Measurements from ENCODE around the gene C14orf119.
A peak's percentile ranks its signal among the peaks of the same experiment; 100 is the strongest.

The C14orf119 gene

DNA sequence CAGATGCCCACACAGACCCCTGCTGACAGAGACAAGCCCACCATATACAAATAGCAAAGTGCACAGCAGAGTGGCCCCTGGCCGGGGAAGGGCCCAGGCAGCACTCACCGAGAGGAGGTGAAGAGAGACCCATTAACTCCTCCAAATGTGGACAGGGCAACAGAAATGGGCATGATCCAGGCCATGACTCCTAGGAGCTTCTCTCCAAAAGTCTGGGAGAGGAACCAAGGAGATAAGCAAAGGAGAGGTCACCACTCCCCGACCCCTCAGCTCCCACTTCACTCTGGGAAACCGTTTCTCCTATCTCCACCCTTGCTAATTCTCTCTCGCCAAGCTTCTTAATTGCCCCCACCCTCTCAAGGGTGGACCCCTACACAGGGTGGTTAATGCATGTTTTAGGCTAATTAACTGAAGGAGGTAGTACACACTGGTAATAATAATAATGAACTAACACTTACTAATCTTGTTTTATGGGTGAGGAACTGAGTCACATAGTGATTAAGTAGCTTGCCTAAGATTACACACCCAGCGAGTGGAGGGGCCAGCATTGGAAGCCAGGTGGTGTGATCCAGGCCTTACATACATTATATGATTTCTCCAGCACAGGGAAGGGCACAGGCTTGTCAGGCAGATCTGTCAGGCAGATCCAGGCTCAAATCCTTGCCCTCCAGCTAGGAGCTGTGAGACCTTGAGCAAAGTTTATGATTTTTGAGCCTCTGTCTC is 42.7 kb downstream of the C14orf119 start:
- Histone ChIP-seq H3K27ac (ENCODE audit: low read depth, low read length) (no peak overlapping the region), H3K9me3 (ENCODE audit: low read length) (no peaks in the 10 kb centered on the region), H3K36me3 (ENCODE audit: insufficient read depth, low read length) (no peaks in the 10 kb centered on the region), H3K4me3 (ENCODE audit: low read depth in 1 of 2, low read length in 2 of 2) (no peak overlapping the region), H3K27me3 (ENCODE audit: control insufficient read depth in 1 of 2, insufficient read depth in 2 of 2, low read length in 2 of 2) (no peaks in the 10 kb centered on the region), H3K9ac (ENCODE audit: low read length) (no peak overlapping the region), H3K4me1 (ENCODE audit: insufficient read depth, low read length) (peaks cover 38% of the 10 kb centered on the region)

DNA sequence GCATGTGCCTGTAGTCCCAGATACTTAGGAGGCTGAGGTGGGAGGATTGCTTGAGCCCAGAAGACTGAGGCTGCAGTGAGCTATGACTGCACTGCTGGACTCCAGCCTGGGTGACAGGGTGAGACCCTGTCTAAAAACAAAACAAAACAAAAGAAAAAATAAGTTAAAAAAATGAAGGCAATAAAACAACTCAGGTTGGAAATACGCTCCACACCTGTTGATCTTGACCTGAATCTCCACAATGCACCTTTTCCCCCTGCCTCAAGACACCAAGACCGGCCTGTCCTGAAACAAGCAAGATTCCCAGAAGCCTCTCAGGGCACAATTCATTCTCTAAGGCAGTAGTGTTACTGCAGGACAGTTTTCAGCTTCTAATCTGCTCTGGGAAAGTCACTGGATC is 44.6 kb downstream of the C14orf119 start:
- Histone ChIP-seq H3K27ac (ENCODE audit: low read depth, low read length) (peak overlapping the region; percentile 17), H3K4me1 (ENCODE audit: insufficient read depth, low read length) (peaks cover 38% of the 10 kb centered on the region), H3K27me3 (ENCODE audit: control insufficient read depth in 1 of 2, insufficient read depth in 2 of 2, low read length in 2 of 2) (no peaks in the 10 kb centered on the region), H3K9ac (ENCODE audit: low read length) (no peak overlapping the region), H3K4me3 (ENCODE audit: low read depth in 1 of 2, low read length in 2 of 2) (no peak overlapping the region), H3K9me3 (ENCODE audit: low read length) (no peaks in the 10 kb centered on the region), H3K36me3 (ENCODE audit: insufficient read depth, low read length) (no peaks in the 10 kb centered on the region)

DNA sequence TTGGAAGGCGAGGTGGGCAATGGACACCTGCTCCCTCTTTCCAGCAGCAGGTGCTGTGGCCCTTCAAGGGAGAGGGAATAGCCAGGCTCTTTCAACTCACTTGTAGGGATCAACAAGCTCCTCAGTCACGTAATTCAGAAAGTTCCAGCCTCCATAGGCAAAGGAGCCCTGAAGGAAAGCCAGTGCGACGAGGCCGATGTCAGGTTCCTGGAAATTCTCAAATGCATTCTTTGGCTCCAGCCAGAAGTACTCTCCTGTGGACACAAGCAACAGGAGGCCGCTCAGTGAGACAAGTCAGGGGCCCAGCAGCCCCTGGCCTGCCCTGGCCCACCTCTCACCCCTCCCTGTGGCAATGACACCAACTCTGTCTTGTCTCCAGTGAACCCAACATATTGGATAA is 45.1 kb downstream of the C14orf119 start:
- Histone ChIP-seq H3K9me3 (ENCODE audit: low read length) (no peaks in the 10 kb centered on the region), H3K9ac (ENCODE audit: low read length) (no peak overlapping the region), H3K27me3 (ENCODE audit: control insufficient read depth in 1 of 2, insufficient read depth in 2 of 2, low read length in 2 of 2) (no peaks in the 10 kb centered on the region), H3K4me3 (ENCODE audit: low read depth in 1 of 2, low read length in 2 of 2) (no peak overlapping the region), H3K36me3 (ENCODE audit: insufficient read depth, low read length) (no peaks in the 10 kb centered on the region), H3K27ac (ENCODE audit: low read depth, low read length) (peak overlapping the region; percentile 59), H3K4me1 (ENCODE audit: insufficient read depth, low read length) (peaks cover 38% of the 10 kb centered on the region)

DNA sequence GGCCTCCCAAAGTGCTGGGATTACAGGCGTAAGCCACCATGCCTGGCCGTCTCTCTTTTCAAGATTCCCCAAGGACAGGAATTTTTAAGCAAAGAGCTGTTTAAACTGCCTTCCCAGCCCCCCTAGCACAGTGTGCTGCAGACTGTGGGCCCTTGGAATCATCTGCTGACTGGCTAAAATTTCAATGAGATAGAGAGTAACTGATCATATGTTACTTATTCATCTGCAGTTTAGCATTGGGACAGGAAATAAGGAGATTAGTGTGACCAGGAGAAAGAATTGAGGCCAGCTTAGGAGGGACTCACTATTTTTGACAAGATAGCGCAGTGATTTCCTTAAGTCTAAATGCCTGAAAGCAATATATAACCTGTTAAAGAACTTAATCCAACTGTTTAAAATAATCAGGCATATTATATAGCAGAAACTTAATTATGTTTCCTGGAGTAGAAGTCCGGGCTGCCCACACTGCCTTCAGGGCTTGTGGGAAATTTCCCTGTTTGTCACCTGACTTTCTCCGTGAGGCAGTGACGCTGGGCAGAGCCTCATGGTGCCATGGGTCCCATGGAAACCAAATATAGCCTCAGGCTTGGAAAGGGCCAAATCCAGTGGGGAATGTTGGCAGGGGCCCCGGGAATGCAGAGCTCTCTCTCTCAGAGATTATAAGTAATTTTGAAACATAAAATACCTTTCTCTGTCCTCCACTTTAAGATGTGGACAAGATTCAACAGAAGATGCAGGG is 46.6 kb downstream of the C14orf119 start:
- peak overlapping the region; percentile 32 for H3K27ac ChIP-seq (ENCODE audit: low read depth, low read length)
- peaks cover 38% of the 10 kb centered on the region for H3K4me1 ChIP-seq (ENCODE audit: insufficient read depth, low read length)
- no peaks in the 10 kb centered on the region for H3K36me3 ChIP-seq (ENCODE audit: insufficient read depth, low read length)
- H3K9me3 ChIP-seq (ENCODE audit: low read length): no peaks in the 10 kb centered on the region
- H3K27me3 ChIP-seq (ENCODE audit: control insufficient read depth in 1 of 2, insufficient read depth in 2 of 2, low read length in 2 of 2): no peaks in the 10 kb centered on the region
- no peak overlapping the region for H3K4me3 ChIP-seq (ENCODE audit: low read depth in 1 of 2, low read length in 2 of 2)
- H3K9ac ChIP-seq (ENCODE audit: low read length): no peak overlapping the region

DNA sequence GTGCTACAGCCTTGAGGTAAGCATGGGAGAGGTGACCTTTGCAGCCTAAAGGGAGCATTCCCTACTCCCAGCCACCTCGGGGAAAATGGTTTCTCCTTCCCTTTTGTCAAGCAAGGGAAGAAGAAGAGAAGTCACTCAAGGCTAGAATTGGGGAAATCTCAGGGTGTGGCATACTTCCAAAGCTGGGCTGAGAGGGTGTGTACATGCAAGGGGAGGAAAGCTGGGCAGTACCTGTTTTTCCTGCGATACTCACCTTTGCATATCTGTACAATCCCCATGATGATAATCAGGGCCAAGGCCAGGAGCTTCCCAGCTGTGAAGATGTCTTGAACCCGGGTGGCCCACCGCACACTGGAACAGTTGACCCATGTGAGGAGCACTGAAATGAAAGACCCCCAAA is 47.5 kb downstream of the C14orf119 start:
- Histone ChIP-seq H3K9ac (ENCODE audit: low read length) (no peak overlapping the region), H3K9me3 (ENCODE audit: low read length) (no peaks in the 10 kb centered on the region), H3K27me3 (ENCODE audit: control insufficient read depth in 1 of 2, insufficient read depth in 2 of 2, low read length in 2 of 2) (no peaks in the 10 kb centered on the region), H3K4me3 (ENCODE audit: low read depth in 1 of 2, low read length in 2 of 2) (no peak overlapping the region), H3K4me1 (ENCODE audit: insufficient read depth, low read length) (peaks cover 30% of the 10 kb centered on the region), H3K36me3 (ENCODE audit: insufficient read depth, low read length) (no peaks in the 10 kb centered on the region), H3K27ac (ENCODE audit: low read depth, low read length) (peak overlapping the region; percentile 32)

DNA sequence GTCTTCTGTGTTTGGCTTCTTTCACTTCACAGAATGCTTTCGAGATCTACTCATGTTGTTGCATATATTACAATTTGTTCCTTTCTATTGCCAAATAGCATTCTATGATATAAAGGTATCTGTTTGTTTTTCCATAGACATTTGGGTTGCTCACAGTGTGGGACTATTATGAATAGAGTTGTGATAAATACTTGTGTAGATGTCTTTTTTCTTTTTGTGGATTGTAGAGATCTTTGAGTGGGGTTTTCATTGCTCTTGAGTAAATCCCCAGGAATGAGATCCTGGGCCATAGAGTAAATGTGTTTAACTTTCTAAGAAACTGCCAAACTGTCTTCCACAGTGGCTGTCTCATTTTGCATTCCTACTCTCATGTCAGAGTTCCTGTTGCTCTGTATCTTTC is 48.6 kb downstream of the C14orf119 start:
- Histone ChIP-seq H3K4me1 (ENCODE audit: insufficient read depth, low read length) (peaks cover 25% of the 10 kb centered on the region), H3K9ac (ENCODE audit: low read length) (no peak overlapping the region), H3K9me3 (ENCODE audit: low read length) (no peaks in the 10 kb centered on the region), H3K27ac (ENCODE audit: low read depth, low read length) (no peak overlapping the region), H3K4me3 (ENCODE audit: low read depth in 1 of 2, low read length in 2 of 2) (no peak overlapping the region), H3K36me3 (ENCODE audit: insufficient read depth, low read length) (no peaks in the 10 kb centered on the region), H3K27me3 (ENCODE audit: control insufficient read depth in 1 of 2, insufficient read depth in 2 of 2, low read length in 2 of 2) (no peaks in the 10 kb centered on the region)

DNA sequence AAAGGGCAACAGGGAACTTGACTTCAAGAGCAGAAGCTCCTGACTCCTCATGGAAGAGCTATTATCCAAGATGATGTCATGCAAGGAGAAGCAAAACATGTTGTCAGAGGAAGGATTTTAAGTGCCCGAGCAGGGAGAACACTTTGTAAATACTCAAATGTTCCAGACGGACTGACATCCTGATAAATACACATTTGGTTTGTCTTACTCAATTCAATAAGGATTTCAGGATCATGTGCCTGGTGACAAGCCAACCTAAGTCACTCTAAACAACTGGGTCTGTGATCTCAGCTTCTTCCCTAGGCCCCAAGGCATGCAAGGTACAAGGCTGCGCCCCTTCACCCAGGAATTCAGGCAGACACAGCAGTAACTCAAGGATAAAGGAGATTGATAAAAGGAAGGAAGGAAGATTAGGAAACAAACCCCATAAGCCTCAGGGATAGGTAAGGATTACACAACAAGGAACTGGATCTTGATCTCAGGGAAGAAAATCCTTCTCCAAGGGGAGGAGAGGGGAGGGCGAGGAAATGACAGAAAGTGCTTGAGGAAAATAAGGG is 50.6 kb downstream of the C14orf119 start:
- H3K9me3 ChIP-seq (ENCODE audit: low read length): no peaks in the 10 kb centered on the region
- H3K4me3 ChIP-seq (ENCODE audit: low read depth in 1 of 2, low read length in 2 of 2): no peak overlapping the region
- H3K27me3 ChIP-seq (ENCODE audit: control insufficient read depth in 1 of 2, insufficient read depth in 2 of 2, low read length in 2 of 2): no peaks in the 10 kb centered on the region
- H3K4me1 ChIP-seq (ENCODE audit: insufficient read depth, low read length): peaks cover 19% of the 10 kb centered on the region
- no peak overlapping the region for H3K27ac ChIP-seq (ENCODE audit: low read depth, low read length)
- H3K36me3 ChIP-seq (ENCODE audit: insufficient read depth, low read length): no peaks in the 10 kb centered on the region
- H3K9ac ChIP-seq (ENCODE audit: low read length): no peak overlapping the region

DNA sequence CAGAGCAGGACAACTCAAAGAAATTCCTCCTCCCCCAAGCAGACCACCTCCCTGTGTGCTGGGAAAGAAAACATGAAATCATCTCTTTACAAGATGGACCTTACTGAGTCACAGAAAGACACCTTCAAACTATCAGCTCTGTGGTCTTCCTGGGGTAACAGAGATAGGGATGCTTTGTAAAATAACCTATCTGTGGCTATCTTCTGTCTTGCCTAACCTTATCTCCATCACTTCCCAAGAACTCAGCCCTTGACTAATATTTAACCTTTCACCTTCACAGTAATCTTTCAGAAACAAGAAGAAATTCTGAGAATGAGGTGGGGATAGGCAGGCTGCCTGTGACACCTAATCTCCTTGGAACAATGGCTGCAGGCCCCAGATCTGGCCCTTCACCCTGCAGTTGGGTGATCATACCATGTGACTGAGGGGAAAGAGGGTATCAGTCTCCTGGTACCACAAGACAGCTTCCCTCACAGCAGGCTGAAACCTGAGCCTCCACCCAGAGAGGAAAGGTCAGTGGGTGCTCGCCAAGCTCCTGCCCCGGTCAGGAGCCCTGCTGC is 51.1 kb downstream of the C14orf119 start:
- Histone ChIP-seq H3K9me3 (ENCODE audit: low read length) (no peaks in the 10 kb centered on the region), H3K36me3 (ENCODE audit: insufficient read depth, low read length) (no peaks in the 10 kb centered on the region), H3K4me3 (ENCODE audit: low read depth in 1 of 2, low read length in 2 of 2) (no peak overlapping the region), H3K27ac (ENCODE audit: low read depth, low read length) (no peak overlapping the region), H3K27me3 (ENCODE audit: control insufficient read depth in 1 of 2, insufficient read depth in 2 of 2, low read length in 2 of 2) (no peaks in the 10 kb centered on the region), H3K9ac (ENCODE audit: low read length) (no peak overlapping the region), H3K4me1 (ENCODE audit: insufficient read depth, low read length) (peaks cover 14% of the 10 kb centered on the region)

DNA sequence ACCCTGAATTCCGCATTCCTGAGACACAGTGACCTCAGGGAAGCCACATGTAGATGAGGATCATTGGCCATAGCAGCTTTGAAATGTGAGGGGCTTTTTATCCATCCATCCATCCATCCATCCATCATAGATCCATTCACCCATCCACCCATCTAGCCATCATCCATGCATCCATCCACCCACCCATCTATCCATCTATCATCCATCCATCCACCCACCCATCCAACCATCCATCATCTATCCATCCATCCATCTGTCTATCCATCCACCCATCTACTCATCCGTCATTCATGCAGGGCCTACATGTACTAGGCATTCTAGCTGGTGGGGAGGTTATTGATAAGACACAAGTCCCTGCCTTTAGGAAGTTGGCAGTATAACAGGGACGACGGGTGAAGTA is 51.7 kb downstream of the C14orf119 start:
- Histone ChIP-seq H3K4me1 (ENCODE audit: insufficient read depth, low read length) (peaks cover 10% of the 10 kb centered on the region), H3K4me3 (ENCODE audit: low read depth in 1 of 2, low read length in 2 of 2) (no peak overlapping the region), H3K9me3 (ENCODE audit: low read length) (no peaks in the 10 kb centered on the region), H3K27me3 (ENCODE audit: control insufficient read depth in 1 of 2, insufficient read depth in 2 of 2, low read length in 2 of 2) (no peaks in the 10 kb centered on the region), H3K9ac (ENCODE audit: low read length) (no peak overlapping the region), H3K27ac (ENCODE audit: low read depth, low read length) (no peak overlapping the region), H3K36me3 (ENCODE audit: insufficient read depth, low read length) (no peaks in the 10 kb centered on the region)

DNA sequence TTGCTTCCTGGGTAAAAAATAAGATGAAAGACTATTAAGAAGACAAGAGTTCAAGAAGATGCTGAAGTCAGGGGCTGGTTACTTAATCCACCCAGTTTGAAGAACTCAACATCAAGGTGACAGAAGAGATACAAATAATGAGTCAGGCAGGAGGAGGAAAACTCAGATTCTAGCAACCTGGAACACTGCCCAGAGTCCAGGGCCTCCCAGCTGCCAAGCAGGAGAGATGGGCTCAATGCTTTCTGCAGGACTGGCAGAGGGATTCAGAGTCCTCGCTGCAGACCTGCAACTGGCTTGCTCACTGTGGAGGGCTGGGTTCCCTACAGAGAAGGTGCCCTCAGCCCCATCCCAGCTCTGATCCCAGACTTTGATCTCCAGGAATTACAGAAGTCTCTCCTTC is 52.4 kb downstream of the C14orf119 start:
- H3K27ac ChIP-seq (ENCODE audit: low read depth, low read length): no peak overlapping the region

DNA sequence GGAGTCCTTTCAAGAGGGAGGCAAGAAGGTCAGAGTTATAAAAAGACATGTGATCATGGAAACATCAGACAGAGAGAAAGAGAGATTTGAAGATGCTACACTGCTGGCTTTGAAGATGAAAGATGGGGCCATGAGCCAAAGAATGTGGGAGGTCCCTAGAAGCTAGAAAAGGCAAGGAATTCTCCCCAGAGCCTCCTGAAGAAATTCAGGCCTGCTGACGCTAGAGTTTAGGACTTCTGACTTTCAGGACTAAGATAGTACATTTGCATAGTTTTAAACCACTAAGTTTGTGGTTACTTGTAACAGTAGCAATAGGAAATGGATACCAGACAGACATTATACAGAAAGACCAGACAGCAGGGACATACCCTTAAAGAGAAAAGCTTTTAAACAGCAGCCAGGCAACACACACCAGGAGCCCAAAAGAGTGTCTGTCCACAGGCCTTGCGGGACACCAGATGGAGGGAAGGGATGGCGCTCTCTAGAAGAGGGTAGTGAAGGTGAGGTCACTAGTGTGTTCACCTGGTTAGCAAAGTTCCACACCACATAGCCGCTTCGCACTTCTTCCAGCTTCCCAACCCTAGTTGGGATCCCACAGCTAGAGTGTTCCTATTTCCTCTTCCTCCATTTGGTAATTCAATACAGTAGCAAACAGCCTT is 53.4 kb downstream of the C14orf119 start:
- no peak overlapping the region for H3K4me3 ChIP-seq (ENCODE audit: low read depth in 1 of 2, low read length in 2 of 2)
- H3K4me1 ChIP-seq (ENCODE audit: insufficient read depth, low read length): peaks cover 5% of the 10 kb centered on the region
- H3K27me3 ChIP-seq (ENCODE audit: control insufficient read depth in 1 of 2, insufficient read depth in 2 of 2, low read length in 2 of 2): no peaks in the 10 kb centered on the region
- no peak overlapping the region for H3K9ac ChIP-seq (ENCODE audit: low read length)
- peak overlapping the region; percentile 0 for H3K27ac ChIP-seq (ENCODE audit: low read depth, low read length)
- H3K9me3 ChIP-seq (ENCODE audit: low read length): no peaks in the 10 kb centered on the region
- no peaks in the 10 kb centered on the region for H3K36me3 ChIP-seq (ENCODE audit: insufficient read depth, low read length)

More for the DNA sequence above, 52.4 kb downstream of the C14orf119 start:
- Histone ChIP-seq H3K4me1 (ENCODE audit: insufficient read depth, low read length) (peaks cover 3% of the 10 kb centered on the region), H3K4me3 (ENCODE audit: low read depth in 1 of 2, low read length in 2 of 2) (no peak overlapping the region), H3K9me3 (ENCODE audit: low read length) (no peaks in the 10 kb centered on the region), H3K9ac (ENCODE audit: low read length) (no peak overlapping the region), H3K27me3 (ENCODE audit: control insufficient read depth in 1 of 2, insufficient read depth in 2 of 2, low read length in 2 of 2) (no peaks in the 10 kb centered on the region), H3K36me3 (ENCODE audit: insufficient read depth, low read length) (no peaks in the 10 kb centered on the region)
